SK-N-MC (cell line): ENCODE results near the gene SLC2A9.

Experiments
- EZH2 ChIP-seq: fragments of 200-600 bp; sonication (generic); IDR thresholded peaks from one replicate; pipeline ENCODE4 v1.6.1; 2017; ENCODE audit warnings: antibody characterized with exemption
- POLR2AphosphoS5 ChIP-seq: IDR thresholded peaks from 2 replicates; pipeline ENCODE4 v1.6.1; 2012; ENCODE audit warnings: mild to moderate bottlenecking, low read depth, low read length, borderline replicate concordance

- TF ChIP-seq EZH2 (no peak), POLR2AphosphoS5 (no peak)
Measured at GRCh38 chr4:9938933-9939332, 82.4 kb downstream of the SLC2A9 start.
